Measurements from ENCODE around the gene KCNH6. TPM values are rescaled to one million over a fixed set of nuclear protein-coding genes. Genes with fewer than 3 reads are reported as not detected.

Gene KCNH6
- total and polyA plus RNA-seq, 5 donors from 2014 or later: not detected

Other genes with a start within 250 kb of the KCNH6 start
- 6.1 TPM for gene CYB561, start 77.1 kb upstream of the KCNH6 start, total RNA-seq
- 1 to 10 TPM in 1 of 4 donors, under 1 TPM in 3; 0.28 to 2.2 (median 0.82) TPM for gene CYB561, start 77.1 kb upstream of the KCNH6 start, polyA plus RNA-seq
- 4.2 TPM for gene ACE, start 46.3 kb upstream of the KCNH6 start, total RNA-seq
- under 1 TPM in 1 of 4 donors, not detected in 3; 0.15 TPM for gene ACE, start 46.3 kb upstream of the KCNH6 start, polyA plus RNA-seq
- gene DCAF7, start 27.1 kb downstream of the KCNH6 start, total RNA-seq: 41.0 TPM
- 10 to 100 TPM; 67.7 to 89.4 (median 68.6) TPM for gene DCAF7, start 27.1 kb downstream of the KCNH6 start, polyA plus RNA-seq
- 9.3 TPM for gene TACO1, start 77.5 kb downstream of the KCNH6 start, total RNA-seq
- 10 to 100 TPM; 19.3 to 27.3 (median 23.0) TPM for gene TACO1, start 77.5 kb downstream of the KCNH6 start, polyA plus RNA-seq
- 72.9 TPM for gene MAP3K3, start 99.1 kb downstream of the KCNH6 start, total RNA-seq
- 10 to 100 TPM; 24.2 to 30.4 (median 27.6) TPM for gene MAP3K3, start 99.1 kb downstream of the KCNH6 start, polyA plus RNA-seq
- 634 TPM for gene LIMD2, start 176.8 kb downstream of the KCNH6 start, total RNA-seq
- gene LIMD2, start 176.8 kb downstream of the KCNH6 start, polyA plus RNA-seq: 100 to 1,000 TPM; 408 to 478 (median 445) TPM
- gene STRADA, start 218.4 kb downstream of the KCNH6 start, total RNA-seq: 47.8 TPM
- gene STRADA, start 218.4 kb downstream of the KCNH6 start, polyA plus RNA-seq: 10 to 100 TPM; 20.0 to 31.9 (median 22.2) TPM